H9 (cell line): ENCODE results near the gene SCGB2B2. TPM values are rescaled to one million over a fixed set of nuclear protein-coding genes. Genes with fewer than 3 reads are reported as not detected.

Experiments used
- DNase-seq: peaks from one replicate; pipeline ENCODE4 v3.0.0-alpha.2; 2017
- H2AFZ ChIP-seq: one replicate; pipeline ENCODE4 v1.6.1; 2013; ENCODE audit warnings: mild to moderate bottlenecking, low read length, control low read depth, moderate library complexity
- H2AK5ac ChIP-seq: 2 replicates; pipeline ENCODE4 v1.6.1; 2013; ENCODE audit warnings: low read length, control low read depth, mixed read lengths; ENCODE audit not compliant: insufficient read length
- H2BK120ac ChIP-seq: one replicate; pipeline ENCODE4 v1.6.1; 2013; ENCODE audit warnings: low read depth, mild to moderate bottlenecking, low read length, control low read depth, inconsistent platforms; ENCODE audit not compliant: poor library complexity, severe bottlenecking
- H2BK12ac ChIP-seq: 2 replicates; pipeline ENCODE4 v1.6.1; 2013; ENCODE audit warnings: low read length, control low read depth, mixed read lengths, low read depth; ENCODE audit not compliant: insufficient read length
- H2BK15ac ChIP-seq: 2 replicates; pipeline ENCODE4 v1.6.1; 2013; ENCODE audit warnings: low read depth, low read length, control low read depth
- H2BK20ac ChIP-seq: one replicate; pipeline ENCODE4 v1.6.1; 2013; ENCODE audit warnings: low read depth, mild to moderate bottlenecking, low read length, control low read depth, inconsistent platforms; ENCODE audit not compliant: poor library complexity, severe bottlenecking
- H2BK5ac ChIP-seq: 2 replicates; pipeline ENCODE4 v1.6.1; 2013; ENCODE audit warnings: low read length, control low read depth, mixed read lengths; ENCODE audit not compliant: insufficient read length
- H3K14ac ChIP-seq: 2 replicates; pipeline ENCODE4 v1.6.1; 2013; ENCODE audit warnings: low read length, control low read depth; ENCODE audit not compliant: insufficient read depth
- H3K18ac ChIP-seq: 2 replicates; pipeline ENCODE4 v1.6.1; 2013; ENCODE audit warnings: low read depth, mild to moderate bottlenecking, mixed read lengths, low read length, control low read depth; ENCODE audit not compliant: insufficient read length
- H3K23ac ChIP-seq: 2 replicates; pipeline ENCODE4 v1.6.1; 2013; ENCODE audit warnings: low read length, control low read depth, mixed read lengths, low read depth; ENCODE audit not compliant: insufficient read length
- H3K23me2 ChIP-seq: 2 replicates; pipeline ENCODE4 v1.6.1; 2013; ENCODE audit warnings: low read depth, mild to moderate bottlenecking, mixed read lengths, low read length, control low read depth; ENCODE audit not compliant: insufficient read length, poor library complexity, severe bottlenecking
- H3K27ac ChIP-seq: 2 replicates; pipeline ENCODE4 v1.5.1; 2013; ENCODE audit warnings: low read length, control low read depth, mixed read lengths, low read depth; ENCODE audit not compliant: insufficient read length
- H3K27me3 ChIP-seq: 2 replicates; pipeline ENCODE4 v1.6.1; 2013; ENCODE audit warnings: low read length, control low read depth, inconsistent platforms; ENCODE audit not compliant: insufficient read depth
- H3K4ac ChIP-seq: 2 replicates; pipeline ENCODE4 v1.6.1; 2013; ENCODE audit warnings: low read depth, mild to moderate bottlenecking, control low read depth, inconsistent platforms, low read length, moderate library complexity
- H3K4me1 ChIP-seq: 2 replicates; pipeline ENCODE4 v1.6.1; 2013; ENCODE audit warnings: low read length, control low read depth, inconsistent platforms; ENCODE audit not compliant: insufficient read depth
- H3K4me2 ChIP-seq: 2 replicates; pipeline ENCODE4 v1.6.1; 2013; ENCODE audit warnings: low read length, control low read depth, mixed read lengths; ENCODE audit not compliant: insufficient read length, insufficient read depth
- H3K56ac ChIP-seq: 2 replicates; pipeline ENCODE4 v1.6.1; 2013; ENCODE audit warnings: low read depth, mild to moderate bottlenecking, mixed read lengths, low read length, control low read depth; ENCODE audit not compliant: insufficient read length
- H3K79me1 ChIP-seq: 2 replicates; pipeline ENCODE4 v1.6.1; 2013; ENCODE audit warnings: low read depth, mild to moderate bottlenecking, moderate library complexity, low read length, control low read depth, inconsistent platforms; ENCODE audit not compliant: insufficient read depth, poor library complexity, severe bottlenecking
- H3K79me2 ChIP-seq: 2 replicates; pipeline ENCODE4 v1.6.1; 2013; ENCODE audit warnings: low read length, control low read depth, inconsistent platforms; ENCODE audit not compliant: insufficient read depth
- H3K9ac ChIP-seq: 2 replicates; pipeline ENCODE4 v1.6.1; 2013; ENCODE audit warnings: low read length, control low read depth, mixed read lengths; ENCODE audit not compliant: insufficient read length; ENCODE audit errors: extremely low read depth
- H3K9me3 ChIP-seq: one replicate; pipeline ENCODE4 v1.6.1; 2013; ENCODE audit warnings: low read depth, low read length, inconsistent platforms; ENCODE audit not compliant: control insufficient read depth
- H3T11ph ChIP-seq: one replicate; pipeline ENCODE4 v1.6.1; 2013; ENCODE audit warnings: mild to moderate bottlenecking, low read length, control low read depth, inconsistent platforms
- H4K20me1 ChIP-seq: one replicate; pipeline ENCODE4 v1.6.1; 2013; ENCODE audit not compliant: control insufficient read depth, insufficient read length, insufficient read depth
- H4K5ac ChIP-seq: 2 replicates; pipeline ENCODE4 v1.6.1; 2013; ENCODE audit warnings: low read depth, mild to moderate bottlenecking, mixed read lengths, low read length, control low read depth; ENCODE audit not compliant: insufficient read length
- H4K8ac ChIP-seq: replicated peaks from 2 replicates; pipeline ENCODE4 v1.6.1; 2013; ENCODE audit warnings: low read length, control low read depth, mixed read lengths, low read depth; ENCODE audit not compliant: insufficient read length
- H4K91ac ChIP-seq: 2 replicates; pipeline ENCODE4 v1.6.1; 2013; ENCODE audit warnings: low read depth, mild to moderate bottlenecking, moderate library complexity, mixed read lengths, low read length, control low read depth; ENCODE audit not compliant: insufficient read length
- H3K27ac Mint-ChIP-seq, 3 experiments: 2 replicates in 2 of 3; 3 replicates in 1 of 3; pipeline ENCODE4 v1.8.0; 2020 to 2021; ENCODE audit warnings: mixed read lengths in 3 of 3, mild to moderate bottlenecking in 1 of 3, moderate library complexity in 1 of 3
- H3K27me3 Mint-ChIP-seq: 2 replicates; pipeline ENCODE4 v1.8.0; 2021; ENCODE audit warnings: low read depth, mild to moderate bottlenecking, moderate library complexity, mixed read lengths
- H3K36me3 Mint-ChIP-seq, 3 experiments: 2 replicates in 2 of 3; 3 replicates in 1 of 3; pipeline ENCODE4 v1.8.0; 2020 to 2021; ENCODE audit warnings: low read depth in 3 of 3, mixed read lengths in 3 of 3; ENCODE audit not compliant: insufficient read depth in 1 of 3
- H3K4me1 Mint-ChIP-seq, 2 experiments: 2 replicates each; pipeline ENCODE4 v1.8.0; 2020; ENCODE audit warnings: mixed read lengths in 2 of 2
- H3K4me3 Mint-ChIP-seq, 2 experiments: 2 replicates in 1 of 2; 3 replicates in 1 of 2; pipeline ENCODE4 v1.8.0; 2020 to 2021; ENCODE audit warnings: mild to moderate bottlenecking in 2 of 2, mixed read lengths in 2 of 2, moderate library complexity in 1 of 2
- H3K9me3 Mint-ChIP-seq, 2 experiments: 2 replicates in 1 of 2; 3 replicates in 1 of 2; pipeline ENCODE4 v1.8.0; 2020; ENCODE audit warnings: mild to moderate bottlenecking in 2 of 2, mixed read lengths in 2 of 2, moderate library complexity in 1 of 2
- CTCF ChIP-seq: fragments of 200-600 bp; sonication (generic); conservative IDR thresholded peaks from 3 replicates; pipeline ENCODE4 v1.8.0; 2021; ENCODE audit warnings: antibody characterized with exemption, mild to moderate bottlenecking
- WGBS: extraction: QIAGEN DNeasy Blood & Tissue Kit; methylation state at CpG from one replicate; pipeline ENCODE4 v1.1.7; 2013; ENCODE audit warnings: missing lambda C conversion rate, low lambda C conversion rate, mixed read lengths; ENCODE audit not compliant: insufficient read length; ENCODE audit errors: extremely low coverage; 5-methylcytosine and 5-hydroxymethylcytosine counted together
- total RNA-seq: library from RNA; stranded (reverse); gene quantifications from 2 replicates; pipeline ENCODE4 v1.2.1, GENCODE V29; 2021

SCGB2B2 gene
- total RNA-seq, 1 experiment from 2014 or later, result not detected

- Histone ChIP-seq H4K5ac (no peak overlapping the region), H2AK5ac (no peak overlapping the region), H3K14ac (no peak overlapping the region), H3K27me3 (no peaks in the 10 kb centered on the region), H3K18ac (no peak overlapping the region), H3T11ph (no peak overlapping the region), H3K4ac (no peak overlapping the region), H3K9ac (no peak overlapping the region), H3K23ac (no peak overlapping the region), H3K4me2 (no peak overlapping the region), H3K56ac (no peak overlapping the region), H2BK20ac (no peak overlapping the region), H2AFZ (no peak overlapping the region), H4K20me1 (no peaks in the 10 kb centered on the region), H3K9me3 (no peaks in the 10 kb centered on the region), H2BK12ac (no peak overlapping the region), H4K91ac (no peak overlapping the region), H3K23me2 (no peaks in the 10 kb centered on the region), H3K4me1 (no peaks in the 10 kb centered on the region), H3K79me2 (no peaks in the 10 kb centered on the region), H4K8ac (no peak overlapping the region), H2BK5ac (no peak overlapping the region), H2BK120ac (no peak overlapping the region), H2BK15ac (no peak overlapping the region), H3K79me1 (no peaks in the 10 kb centered on the region), H3K27ac (no peak overlapping the region)
- no peak for TF ChIP-seq CTCF
- no peak overlapping the region for H3K4me3 Mint-ChIP-seq
- peaks cover 3 to 12% (median 4%) of the 10 kb centered on the region in 3 experiments; a peak in 6 of 7 replicates for H3K36me3 Mint-ChIP-seq
- H3K27ac Mint-ChIP-seq, result no peak overlapping the region
- H3K4me1 Mint-ChIP-seq, result peaks cover 5 to 8% of the 10 kb centered on the region in 2 experiments; a peak in 3 of 4 replicates
- peaks cover 24% of the 10 kb centered on the region for H3K27me3 Mint-ChIP-seq
- no CpG with 5 or more reads among the region's 2 CpGs for WGBS
- DNase-seq, result no peak
- peaks cover 75 to 85% of the 10 kb centered on the region in 2 experiments for H3K9me3 Mint-ChIP-seq
Measured at GRCh38 chr19:34707661-34708060, 30.7 kb upstream of the SCGB2B2 start.
